Occipital lobe (tissue), 2 donors: ENCODE measurements around the gene SLC35E4. TPM values are rescaled to one million over a fixed set of nuclear protein-coding genes. Genes with fewer than 3 reads are reported as not detected.
"Not testable (repeated sequence)": the region's sequence is repeated elsewhere in the genome, so short reads cannot be mapped to it uniquely, and the experiment has no call there.

Source experiments
- DNase-seq: peaks from one replicate; lab custom pipeline; 2025; lab: John Stamatoyannopoulos, UW
- total RNA-seq: library from RNA; depleted of rRNA; stranded (reverse); fragments of >200 nt; gene quantifications from one replicate; pipeline ENCODE4 v1.2.3, GENCODE V29; 2014

SLC35E4 gene
- total RNA-seq, 1 donor from 2014 or later = 5.5 TPM

DNA sequence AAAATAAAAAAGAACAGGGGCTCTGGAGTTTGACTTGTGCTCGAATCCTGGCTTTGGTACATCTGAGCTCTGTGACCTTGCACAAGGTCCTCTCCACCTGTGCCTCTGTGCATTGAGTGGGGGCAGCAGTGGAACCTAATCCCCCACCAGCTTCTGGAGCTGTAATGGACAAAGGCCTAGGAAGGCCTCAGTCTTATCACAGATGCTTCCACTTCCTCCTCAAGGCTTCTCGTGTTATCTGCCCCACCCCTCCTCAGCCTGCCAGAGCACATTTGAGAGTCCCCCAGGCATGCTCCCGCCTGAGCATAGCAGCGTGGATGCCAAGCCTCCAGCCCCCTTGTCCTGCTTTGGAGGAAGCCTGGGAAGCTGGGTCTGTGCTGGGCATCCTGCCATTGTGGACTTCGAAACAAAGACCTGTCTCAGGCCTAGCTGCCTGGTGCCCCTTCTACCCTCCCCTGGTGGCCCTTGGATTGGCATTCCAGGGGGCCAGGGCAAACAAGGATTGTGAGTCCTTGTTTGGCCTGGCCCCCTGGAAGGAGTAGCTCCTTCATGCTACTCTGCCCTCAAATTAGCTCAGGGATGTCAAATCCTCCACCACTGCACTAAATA is 15.0 kb downstream of the SLC35E4 start:
- no peak for DNase-seq

DNA sequence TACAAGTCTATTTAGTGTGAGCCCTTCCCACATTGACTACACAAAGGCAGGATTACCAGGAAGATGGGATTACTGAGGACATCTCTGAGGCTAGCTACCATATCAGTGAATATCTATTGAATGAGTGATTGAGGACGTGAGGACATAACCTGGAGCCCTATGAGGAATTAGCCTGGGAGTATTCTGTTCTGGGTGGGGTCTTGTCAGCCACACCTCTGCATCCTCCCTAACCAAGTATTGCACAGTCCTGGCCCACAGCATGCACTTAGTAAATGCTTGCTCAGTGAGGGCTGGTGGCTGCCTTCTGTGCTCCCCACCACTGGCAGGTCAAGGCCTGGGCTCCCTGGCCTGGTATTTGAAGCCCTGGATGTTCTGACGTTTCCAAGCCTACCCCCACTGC is 17.3 kb downstream of the SLC35E4 start:
- no peak for DNase-seq

DNA sequence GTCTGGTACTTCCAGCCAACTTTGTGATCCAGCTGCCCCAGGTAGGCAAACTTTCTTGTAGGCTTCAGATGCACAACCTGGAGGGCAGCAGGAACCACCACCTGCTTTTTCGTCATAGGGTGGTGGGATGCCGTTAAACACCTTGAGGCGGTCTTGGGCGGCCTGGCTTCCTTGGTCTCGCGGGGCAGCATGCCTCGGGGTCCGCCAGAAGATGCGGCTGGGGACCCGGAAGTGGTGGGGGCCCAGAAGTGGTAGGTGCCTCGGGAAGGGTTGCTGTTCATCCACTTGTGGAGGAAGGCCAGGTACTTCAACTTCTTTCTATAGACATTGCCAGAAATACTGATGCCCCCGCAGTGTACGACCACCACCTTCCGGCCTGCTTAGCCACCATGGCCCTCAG is 18.8 kb downstream of the SLC35E4 start:
- no peak for DNase-seq

DNA sequence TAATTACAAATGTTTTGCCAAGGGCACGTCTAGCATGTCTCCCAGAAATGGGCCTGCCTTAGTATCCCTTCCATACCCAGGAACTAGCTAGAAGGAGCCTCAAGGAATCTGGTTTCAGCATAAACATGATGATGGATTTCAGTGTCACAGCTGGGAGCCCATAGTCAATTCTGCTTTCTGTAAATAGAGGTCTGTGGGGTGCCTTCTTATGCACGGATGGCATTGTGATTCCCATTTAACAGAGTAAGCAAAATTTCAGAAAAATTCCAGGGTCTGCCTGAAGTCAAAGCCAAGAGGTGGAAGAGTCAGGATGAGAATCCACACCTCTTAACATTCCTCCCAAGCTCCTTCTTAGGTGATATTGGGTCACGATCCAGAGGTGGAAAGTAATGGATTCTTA is 20.0 kb downstream of the SLC35E4 start:
- DNase-seq = no peak

DNA sequence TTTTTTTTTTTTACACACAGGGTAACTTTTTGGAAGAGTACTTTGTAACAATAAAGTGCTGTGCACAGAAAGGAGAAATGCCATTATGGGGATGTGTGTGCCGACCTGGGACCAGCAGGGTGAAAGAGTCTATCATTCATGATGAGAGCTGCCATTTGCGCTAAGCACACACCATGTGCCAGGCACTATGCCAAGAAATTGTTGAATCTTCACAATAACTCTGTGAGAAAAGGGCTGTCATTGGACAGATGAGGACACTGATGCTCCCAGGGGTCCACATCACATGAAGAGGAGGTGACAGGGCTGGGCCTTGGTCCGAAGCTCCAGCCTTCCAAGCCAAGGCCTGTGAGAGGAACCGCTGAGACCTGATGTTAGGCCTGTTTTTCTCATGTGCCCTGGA is 26.5 kb downstream of the SLC35E4 start:
- no peak for DNase-seq

DNA sequence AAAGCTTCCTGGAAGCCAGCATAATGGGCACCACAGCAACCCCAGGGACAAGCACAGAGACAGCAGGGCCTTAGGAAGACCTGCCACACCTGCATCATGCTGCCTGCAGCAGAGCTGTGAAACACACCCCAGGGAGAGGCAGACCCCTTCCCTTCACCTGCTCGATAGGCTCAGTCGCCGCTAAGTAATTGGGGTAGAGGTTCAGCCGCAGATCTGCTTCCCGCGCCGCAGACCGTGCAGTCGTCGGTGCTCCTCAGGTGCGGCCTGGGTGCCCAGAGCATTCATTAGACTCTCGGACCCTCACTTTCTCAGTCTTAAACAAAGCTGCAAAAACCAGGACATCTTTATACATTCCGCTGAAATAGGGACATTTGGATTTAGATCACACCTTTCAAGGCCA is 29.2 kb downstream of the SLC35E4 start:
- no peak for DNase-seq

DNA sequence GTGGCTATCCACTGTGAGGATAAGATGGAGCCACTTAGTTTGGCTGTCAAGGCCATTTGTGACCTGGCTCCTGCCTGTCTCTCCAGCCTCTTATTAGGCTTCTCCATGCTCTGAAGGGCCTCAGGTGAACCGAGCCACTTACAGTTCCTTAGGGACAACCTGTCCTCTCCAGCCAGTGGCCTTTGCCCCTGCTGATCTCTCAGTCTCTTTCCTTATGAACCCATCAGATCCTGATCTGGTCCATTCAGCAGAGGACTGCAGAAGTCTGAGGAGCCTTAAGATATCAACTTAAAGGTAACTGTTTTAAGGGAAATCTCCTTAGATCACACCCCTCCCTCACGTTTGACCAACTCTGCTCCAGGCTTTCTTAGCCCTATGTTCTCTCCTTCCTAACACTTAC is 29.7 kb downstream of the SLC35E4 start:
- DNase-seq = no peak

DNA sequence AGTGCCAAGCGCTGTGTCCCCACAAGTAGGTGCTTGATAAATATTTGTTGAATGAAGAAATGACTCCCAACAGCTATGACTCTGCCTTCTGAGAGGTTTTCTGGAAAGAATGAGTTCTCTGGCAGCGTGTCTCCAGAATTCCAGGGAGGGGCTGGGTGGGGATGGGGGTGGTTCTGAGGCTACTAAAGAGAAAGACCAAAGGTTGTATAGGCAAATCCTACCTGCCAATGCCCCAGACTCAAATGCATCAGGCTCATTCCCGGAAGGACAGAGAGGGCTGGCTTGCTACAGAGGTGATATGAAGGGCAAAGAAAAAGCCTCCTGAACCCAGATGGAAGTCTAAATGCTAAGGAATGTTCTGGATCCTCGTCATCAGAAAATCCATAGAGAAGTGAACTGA is 30.2 kb downstream of the SLC35E4 start:
- DNase-seq = no peak

DNA sequence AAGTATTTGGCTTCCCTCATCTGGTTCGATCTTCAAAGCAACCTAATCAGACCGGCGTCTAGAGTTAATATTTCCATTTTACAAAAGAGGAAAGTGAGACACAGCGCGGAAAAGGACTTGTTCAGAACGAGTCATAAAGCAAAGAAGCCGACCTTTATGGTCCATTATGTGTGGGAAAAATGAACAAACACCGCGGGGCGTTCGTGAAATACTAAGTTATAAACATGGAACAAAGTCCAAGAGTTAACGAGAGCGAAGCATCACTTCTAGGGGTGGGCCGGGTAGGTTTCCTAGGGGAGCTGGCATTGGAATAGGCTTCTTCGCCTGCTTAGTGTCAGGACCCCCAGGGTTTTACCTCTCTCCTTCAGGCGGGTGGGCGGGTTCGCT is 31.5 kb downstream of the SLC35E4 start:
- DNase-seq = no peak

DNA sequence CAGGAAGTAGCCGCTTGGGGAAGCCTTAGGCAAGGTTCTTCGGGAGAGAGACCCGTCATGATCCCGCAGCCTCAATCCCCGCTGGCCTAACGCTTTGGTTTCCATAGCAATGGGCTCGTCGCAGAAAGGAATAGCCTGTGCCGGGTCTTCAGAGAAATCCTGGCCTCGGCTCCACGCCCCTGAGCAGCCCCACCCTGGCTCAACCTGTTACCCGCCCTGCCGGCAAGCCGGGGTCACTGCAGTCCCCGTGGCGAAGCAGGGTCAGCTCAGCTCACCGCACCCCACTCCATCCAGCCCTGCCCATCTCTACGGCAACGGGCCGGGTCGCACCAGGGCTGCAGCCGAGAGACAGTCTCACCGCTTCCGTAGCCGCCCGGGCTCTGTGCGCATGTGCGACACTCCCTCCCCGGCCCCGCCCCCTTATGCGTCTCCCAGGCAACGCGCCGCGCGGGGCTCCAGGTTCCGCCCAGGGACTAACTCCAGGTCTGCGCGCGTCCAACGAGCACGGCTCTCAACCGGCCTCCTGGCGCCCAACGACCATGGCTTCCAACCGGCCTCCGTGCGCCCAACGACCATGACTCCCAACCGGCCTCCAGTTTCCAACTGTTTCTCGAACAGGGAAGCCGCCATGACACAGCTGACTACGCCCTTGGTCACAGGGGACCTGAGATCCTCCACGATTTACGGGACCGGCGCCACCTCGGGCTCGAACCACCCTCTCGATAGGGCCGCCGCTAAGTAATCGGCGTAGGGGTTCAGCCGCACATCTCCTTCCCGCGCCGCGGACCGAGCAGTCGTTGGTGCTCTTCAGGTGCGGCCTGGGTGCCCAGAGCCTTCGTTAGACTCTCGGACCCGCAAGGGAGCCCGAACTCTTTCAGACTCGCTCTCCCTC is 32.2 kb downstream of the SLC35E4 start, which contains the start of gene DUSP18:
Gene DUSP18, minus strand, starts transcription at position 382 of the 892 bp plus-strand sequence. CDS start 3,872 bp downstream, outside the sequence.
- peak; percentile 90 for DNase-seq

DNA sequence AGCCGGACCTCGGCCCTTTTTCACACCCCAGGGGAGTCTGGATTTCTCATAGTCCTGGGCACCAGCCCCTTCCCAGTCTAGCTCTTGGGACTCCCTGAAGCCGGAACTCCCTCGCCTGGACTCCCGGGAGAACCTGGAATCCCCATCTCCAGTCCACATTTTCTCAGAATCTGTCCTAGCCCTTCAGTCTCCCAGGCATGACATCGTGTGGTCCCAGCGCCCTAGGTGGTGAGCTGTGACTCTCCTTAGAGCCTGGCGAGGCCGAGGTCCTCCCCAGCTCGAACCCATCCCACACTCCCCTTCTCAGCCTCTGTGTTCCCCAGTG is 32.8 kb downstream of the SLC35E4 start:
- no peak for DNase-seq

DNA sequence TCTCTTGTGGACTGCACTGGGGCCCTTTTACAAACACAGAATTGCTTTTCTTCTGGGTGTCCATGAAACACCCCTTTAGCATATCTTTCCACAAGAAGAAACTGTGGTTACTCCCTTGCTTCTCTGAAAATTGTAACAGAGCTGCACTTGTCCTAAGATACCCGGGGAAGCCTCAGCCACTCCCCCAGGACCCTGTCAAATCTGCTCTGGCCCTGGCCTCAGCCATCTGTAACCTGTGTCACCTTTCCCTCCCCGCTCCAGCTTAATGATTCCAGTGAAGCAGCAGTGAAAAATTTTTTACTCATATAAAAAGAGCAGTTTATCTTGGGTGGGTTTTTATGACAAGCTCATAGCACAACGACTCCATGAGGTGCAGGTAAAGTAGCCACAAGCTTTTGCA is 35.5 kb downstream of the SLC35E4 start:
- no peak for DNase-seq

DNA sequence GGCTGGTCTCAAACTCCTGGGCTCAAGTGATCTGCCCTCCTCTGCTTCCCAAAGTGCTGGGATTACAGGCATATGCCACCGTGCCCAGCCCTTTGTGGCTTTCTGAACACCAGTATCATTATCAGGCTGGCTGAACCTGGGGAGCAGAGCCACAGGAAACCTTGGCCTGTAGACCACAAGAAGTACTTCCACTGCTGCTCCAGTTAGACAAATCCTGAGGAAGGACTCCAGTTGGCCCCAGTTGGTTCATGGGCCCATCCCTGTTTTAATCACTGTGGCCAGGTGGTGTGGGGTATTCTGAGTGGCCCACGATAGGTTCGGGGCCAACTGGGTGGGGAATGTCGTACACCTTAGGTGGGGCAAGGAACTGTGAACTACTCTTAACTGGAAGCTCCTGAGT is 37.6 kb downstream of the SLC35E4 start:
- DNase-seq = no peak

DNA sequence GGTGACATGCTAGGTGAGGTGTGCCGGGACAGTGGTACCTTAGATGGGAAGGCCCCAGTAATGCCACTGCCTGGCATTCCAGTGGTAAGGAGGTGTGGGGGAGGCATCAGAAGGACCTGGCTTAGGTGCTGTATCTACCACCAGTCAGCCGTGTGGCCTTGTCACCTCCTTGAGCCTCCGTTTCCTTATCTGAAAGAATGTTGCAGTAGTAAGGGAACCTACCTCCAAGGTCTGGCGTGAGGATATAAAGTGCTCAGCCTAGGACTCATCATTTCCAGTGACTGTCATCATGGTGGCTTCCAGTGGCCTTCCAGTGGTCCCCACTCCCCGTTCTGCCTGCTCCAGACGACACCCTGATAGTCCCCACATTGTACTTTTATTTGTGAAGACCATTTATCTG is 38.9 kb downstream of the SLC35E4 start:
- no peak for DNase-seq

DNA sequence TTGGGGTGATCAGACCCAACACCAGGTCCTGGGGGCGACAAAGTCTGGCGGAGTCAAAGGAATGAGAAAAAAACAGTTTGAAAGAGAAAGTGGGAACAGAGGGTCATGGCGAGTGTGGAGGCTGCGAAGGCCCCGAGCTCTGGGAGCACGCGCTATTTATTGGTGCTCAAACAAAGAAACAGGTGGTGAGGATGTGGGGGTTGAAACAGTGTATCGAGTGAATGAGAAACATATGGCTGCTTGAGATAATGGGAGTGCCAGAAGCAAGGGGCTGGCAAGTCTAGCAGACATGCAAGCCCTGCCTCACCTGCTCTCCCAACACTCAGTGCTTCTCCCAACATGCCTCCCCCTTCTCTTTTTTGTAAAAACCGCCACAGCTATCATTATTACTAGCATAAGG is 39.9 kb downstream of the SLC35E4 start:
- no peak for DNase-seq

DNA sequence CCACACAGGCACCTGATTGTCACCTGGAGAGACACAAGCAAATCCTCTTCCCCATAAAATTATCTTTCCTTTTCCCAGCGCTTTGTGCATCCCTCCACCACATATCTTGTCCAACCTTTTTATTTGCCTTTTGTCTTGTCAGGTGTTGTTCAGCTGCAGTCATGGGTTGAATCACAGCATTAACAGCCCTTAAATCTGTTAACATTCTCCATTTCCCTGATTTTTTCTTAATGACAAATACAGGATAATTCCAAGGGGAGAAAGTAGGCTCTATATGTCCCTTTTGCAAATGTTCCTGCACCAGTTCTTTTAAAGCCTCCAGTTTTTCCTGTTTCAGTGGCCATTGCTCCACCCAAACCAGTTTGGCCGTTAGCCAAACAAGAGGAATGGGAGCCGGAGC is 41.0 kb downstream of the SLC35E4 start:
- not testable (repeated sequence) for DNase-seq

DNA sequence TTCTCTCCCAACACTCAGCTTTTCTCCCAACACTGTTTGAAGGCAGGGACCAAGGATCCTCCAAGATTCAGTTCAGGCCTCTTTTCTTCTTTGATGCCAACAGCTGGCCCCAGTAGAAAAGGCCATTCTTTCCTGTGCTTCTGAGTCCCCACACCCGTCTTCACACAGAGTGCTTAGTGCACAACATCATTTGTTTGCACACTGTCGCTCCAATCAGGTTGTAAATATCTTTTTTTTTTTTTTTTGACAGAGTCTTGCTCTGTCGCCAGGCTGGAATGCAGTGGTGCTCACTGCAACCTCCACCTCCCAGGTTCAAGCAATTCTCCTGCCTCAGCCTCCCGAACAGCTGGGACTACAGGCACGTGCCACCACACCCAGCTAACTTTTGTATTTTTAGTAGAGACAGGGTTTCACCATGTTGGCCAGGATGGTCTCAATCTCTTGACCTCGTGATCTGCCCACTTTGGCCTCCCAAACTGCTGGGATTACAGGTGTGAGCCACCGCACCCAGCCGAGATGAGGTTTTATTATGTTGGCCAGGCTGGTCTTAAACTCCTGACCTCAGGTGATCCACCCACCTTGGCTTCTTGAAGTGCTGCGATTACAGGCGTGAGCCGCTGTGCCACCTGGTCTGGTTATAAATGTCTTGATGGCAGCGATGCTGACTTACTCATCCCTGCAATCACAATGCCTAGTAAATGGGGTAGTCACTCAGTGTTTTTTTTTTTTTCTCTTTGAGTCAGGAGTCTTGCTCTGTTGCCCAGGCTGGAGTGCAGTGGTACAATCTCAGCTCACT is 44.5 kb downstream of the SLC35E4 start:
- DNase-seq = not testable (repeated sequence)

DNA sequence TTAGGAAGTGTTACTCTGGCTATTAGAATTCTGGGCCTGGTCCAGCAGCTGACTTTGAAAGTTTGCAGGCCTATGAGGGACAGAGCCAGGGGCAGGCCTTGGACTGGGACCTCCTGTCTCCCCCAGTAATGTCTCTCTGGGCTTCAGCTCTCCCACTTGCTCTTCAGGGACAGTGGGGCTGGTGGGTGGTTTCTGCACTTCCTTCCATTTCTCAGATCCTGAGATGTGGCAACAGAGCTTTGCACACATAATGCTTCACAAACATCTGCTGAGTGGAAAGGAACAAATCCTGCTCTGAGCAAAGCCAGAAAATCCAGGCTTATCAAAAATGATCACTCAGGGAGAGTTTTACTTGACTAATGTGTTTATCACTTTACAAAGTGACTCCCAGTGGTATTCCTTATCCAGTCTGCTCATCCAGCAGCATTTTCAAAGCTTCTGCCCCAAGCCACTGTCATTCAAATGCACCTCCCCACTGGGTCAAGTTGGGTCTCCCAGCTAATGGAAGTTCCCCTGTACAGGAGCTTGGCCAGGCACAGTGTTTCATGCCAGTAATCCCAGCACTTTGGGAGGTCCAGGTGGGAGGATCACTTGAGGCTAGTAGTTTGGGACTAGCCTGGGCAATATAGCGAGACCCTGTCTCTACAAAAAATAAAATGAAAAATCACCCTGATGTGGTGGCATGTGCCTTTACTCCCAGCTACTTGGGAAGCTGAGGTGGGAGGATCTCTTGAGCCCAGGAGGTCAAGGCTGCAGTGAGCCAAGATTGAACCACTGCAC is 45.6 kb downstream of the SLC35E4 start:
- DNase-seq = no peak

DNA sequence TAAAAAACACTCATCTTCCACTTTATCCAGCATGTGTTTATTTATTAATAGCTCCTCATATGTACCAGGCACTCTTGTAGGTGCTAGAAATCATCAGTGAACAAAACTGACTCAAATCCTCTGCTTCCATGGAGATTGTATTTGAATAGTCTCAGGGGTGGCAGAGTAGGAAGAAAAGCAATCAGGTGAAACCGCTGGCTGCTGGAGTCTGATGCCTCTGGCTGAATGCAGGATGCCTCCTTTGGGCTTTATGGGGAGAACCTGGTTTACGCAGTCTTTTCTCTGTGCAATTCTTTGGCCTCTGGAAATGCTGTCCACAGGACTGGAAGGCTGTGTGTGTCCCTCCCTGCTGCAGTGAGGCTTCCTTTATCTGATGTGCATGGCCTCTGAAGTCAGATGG is 46.2 kb downstream of the SLC35E4 start:
- DNase-seq = no peak

DNA sequence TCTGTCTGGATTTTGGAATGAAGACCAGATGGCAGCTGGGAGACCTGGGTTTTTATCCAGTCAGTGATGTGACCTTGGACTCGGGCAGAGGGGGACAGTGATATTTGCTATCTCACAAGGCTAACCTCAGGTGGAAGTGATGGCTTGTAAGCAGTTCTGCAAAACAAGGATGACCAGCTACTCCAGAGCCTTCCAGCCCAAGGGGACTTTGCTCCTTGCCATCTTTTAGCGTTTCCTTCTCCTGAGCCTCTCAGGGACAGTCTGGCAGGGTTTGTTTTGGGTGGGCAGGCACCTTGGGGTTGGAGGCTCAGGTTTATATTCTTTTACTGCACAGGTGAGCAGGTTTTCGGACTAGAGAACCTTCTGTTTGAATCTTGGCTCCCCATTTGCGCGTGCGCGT is 49.6 kb downstream of the SLC35E4 start:
- DNase-seq = no peak

DNA sequence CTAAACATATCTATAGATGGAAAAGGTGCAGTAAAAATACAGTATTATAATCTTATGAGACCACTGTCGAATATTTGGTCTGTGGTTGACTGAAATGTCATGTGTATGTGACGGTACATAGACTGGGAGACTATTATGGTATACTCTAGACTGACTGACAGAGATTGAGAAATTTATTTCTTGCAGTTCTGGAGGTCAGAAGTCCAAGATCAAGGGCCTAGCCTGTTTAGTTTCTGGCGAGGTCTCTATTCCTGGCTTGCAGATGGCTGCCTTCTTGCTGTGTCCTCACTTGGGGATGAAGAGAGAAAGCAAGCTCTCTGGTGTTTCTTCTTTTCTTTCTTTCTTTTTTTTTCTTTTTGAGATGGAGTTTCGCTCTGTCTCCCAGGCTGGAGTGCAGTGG is 51.8 kb downstream of the SLC35E4 start:
- DNase-seq = no peak

DNA sequence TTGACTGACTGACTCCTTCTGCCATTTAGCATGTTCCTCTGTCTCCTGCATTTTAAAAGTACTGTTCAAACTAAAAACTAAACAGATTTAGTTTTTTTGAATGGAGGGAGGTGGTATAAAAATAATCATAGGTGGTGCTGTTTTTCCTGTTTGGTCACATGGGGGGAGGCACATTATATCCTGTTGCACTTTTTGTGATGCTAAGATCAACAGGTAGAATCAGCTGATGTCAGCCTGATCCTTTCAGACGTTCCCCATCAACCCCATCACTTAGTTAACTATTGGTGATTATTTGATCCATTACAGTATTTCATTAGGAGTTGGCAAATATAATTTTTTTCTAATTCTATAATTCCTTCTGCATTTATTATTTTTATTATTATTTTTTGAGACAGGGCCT is 54.0 kb downstream of the SLC35E4 start:
- no peak for DNase-seq
